GM18508 (cell line): ENCODE measurements around the gene ENTPD6.

Experiments
- ATAC-seq: cut with Tn5 transposase; IDR thresholded peaks from one replicate; pipeline ENCODE4 v1.9.1; 2021; ENCODE audit warnings: moderate number of reproducible peaks; ENCODE audit not compliant: insufficient read depth, unreplicated experiment

Gene ENTPD6

DNA sequence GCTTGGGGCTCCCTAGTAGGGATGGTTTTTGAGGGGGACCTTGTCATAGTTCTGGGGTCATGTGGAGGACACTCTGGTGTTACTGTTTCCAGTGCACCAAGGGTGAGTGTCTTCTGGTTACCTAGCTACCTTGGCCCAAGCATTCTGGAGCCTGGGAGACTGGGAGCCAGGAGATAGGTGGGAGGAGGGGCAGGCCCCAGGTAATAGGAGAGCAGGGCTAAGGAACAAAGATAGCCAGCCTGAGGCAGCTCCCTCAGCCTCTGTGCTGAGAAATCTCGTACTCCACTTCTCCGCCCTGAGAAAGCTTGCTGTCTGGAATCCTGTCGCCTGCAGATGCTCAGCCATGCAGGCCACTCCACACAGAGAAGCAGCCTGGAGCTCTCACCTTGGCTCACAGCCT, 8.3 kb upstream of the ENTPD6 start:
- ATAC-seq: no peak

DNA sequence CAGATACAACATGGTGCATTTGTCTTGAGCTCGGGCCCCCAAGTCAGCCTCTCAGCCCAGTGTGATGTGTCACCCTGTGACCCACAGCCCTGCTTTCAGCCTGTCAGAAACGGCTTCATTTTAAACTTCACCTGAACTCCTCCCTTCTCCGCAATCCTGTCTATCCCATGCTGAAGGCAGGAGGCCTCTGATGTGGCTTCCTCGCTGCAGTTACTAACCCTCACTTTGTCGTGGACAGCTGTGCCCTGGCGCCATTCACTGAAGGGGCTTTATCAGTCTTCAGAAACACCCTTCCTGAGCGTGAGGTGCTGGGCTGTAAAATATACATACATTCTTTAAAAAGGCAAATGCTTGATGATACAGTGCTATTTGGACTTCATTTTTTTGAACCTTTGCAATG, 7.9 kb upstream of the ENTPD6 start:
- ATAC-seq: no peak

DNA sequence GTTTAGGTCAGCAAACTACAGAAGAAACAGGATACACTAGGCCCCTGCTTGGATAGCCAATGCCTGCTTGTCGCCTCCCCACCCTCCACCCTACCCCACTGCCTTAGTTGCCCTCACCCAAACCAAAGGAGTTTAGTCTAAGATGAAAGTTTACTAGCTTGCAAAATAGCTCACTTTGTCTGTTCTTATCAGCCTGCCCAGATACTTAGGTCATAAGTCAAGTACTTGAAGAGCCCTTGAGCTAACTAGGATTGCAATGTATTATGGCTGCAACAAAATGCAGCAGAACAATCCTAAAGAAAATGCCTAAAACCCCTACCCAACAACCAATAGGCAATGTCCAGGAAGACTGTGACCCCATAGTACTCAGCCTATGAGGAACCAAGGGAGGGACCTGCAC, 7.3 kb upstream of the ENTPD6 start:
- no peak for ATAC-seq

DNA sequence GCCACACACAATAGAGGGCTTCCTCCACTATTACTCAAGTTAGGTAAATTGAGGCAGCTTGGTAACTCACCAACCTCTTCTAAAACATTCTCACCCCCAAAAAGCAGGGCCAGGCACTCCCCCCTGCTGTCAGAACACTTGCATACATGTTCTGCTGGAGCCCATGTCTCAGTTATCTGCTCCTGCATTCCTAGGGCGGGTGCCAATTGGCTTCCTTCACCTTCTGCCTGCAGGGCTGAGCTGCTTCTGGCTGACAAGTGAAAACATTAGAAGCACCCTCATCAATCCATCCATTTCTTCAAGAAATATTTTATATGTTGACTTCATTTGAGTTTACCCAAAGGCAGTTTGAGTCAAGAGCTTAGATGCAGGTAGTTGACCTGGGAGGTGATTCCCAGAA, 4.5 kb upstream of the ENTPD6 start:
- no peak for ATAC-seq

DNA sequence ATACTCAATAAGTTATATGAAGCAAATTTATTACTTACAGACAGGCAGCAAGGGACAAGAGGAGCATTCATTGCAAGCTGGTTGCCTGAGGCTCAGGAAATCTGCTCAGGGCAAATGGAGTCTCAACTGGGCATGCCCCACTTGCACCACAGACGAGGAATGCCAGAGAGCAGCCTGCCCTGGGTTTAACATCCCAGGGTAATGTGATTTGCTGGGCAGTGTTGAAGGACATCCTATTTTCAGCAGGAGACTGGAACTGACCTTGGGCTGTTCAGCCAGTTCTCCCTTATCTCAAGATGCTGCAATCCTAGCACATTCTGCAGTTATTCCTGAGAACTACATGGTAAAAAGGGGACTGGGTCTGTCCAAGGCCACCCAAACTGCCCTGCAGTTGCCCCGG, 3.8 kb upstream of the ENTPD6 start:
- ATAC-seq: no peak

DNA sequence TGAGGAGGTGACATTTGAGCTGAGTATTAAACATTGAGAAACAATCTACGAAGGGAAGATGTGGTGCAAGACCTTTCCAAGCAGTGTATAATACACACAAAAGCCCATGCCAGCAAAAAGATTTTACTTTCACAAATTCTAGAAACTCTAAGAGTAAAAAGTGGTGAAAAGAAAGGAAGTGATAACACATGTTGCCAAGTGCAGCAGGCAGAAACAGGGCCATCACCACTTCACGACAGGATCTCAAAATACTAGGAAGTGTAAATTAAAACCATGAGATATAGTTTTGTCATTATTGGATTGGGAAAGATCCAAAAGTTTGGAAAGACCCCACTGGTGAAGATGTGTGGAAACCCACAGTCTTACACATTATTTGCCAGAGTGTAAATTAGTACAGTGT, 1.7 kb upstream of the ENTPD6 start:
- ATAC-seq: no peak

DNA sequence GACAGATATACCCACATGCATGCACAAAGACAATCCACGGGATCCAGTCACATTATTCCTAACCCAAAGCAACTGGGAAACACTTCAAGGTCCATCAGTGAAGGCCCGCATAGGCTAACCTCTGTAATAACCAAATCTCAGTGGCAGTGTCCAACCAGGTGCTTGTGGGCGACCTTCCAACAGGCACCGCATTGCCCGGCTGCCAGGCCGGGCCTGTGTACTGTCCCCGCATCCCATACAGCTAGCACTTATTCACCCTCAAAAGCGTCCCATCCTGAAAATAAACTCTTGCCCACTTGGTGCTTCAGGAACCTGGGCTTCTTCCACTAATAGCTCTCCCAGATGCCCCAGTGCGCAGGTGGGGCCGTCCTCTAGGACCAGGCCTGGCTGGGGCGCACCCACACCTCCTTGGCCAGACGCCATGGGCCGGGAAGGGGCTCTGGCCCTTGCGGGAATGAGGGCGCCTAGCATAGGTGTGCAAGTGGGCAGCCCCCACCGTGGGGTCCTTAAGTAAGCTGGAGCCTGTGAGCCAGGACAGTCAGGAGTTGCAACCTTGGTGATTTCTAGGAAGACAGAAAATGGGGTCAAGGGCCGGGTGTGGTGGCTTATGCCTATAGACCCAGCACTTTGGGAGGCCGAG, 1.1 kb upstream of the ENTPD6 start:
- ATAC-seq: no peak

DNA sequence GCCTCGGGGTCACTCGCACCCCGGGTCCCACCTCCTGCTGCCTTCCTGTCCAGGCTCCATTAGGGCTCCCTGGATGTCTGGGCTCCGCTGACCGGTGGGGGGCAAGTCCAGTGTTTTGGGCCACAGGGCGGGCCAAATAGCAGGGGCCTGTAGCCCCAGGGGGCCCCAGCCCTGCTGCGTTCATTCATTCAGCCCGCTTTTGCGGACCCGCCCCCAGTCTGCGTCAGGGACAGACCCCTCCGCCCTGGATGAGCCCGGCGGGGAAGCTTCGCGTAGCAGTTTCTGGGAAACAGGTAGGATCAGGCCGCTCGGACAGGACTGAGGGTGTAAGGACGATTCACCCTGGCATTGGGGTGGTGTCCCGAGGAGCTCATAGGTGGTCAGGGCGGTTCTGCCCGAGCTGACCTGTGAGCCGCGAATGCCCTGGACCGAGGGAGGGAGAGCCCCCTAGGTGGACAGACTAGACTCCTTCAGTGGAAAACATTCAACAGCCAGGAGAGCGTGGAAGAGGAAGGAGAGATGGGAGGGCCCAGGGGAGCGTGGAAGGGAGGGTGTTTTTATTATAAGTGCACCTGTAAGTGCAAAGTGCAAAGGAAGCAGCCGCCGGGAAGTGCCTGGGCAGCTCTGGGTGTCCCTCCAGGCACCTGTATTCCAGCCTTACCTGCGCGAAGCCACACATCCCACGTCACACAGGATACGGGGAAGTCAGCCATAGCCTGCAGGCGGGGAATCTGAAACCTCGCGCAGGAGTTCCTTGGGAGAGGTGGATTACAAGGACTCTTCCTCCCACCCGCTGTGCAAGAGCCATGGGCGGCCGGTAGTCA, 662 bp downstream of the ENTPD6 start:
- ATAC-seq: peak; percentile 10

DNA sequence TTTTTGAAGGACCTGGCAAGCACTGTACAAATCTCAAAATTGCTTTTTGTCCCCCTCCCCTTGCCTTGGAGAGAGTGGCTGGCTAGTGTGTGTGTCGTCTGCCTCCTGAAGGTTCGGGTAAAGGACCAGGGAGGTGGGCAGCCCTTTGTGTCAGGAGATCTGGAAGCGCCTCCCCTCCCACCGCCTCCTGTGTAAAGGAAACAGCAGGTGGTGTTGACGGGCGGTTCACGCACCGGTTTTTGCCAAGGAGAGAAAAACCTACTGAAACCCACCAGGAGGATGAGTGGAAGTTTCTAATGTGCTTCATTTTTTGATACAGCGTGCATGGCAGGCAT, 1.2 kb downstream of the ENTPD6 start:
- no peak for ATAC-seq

DNA sequence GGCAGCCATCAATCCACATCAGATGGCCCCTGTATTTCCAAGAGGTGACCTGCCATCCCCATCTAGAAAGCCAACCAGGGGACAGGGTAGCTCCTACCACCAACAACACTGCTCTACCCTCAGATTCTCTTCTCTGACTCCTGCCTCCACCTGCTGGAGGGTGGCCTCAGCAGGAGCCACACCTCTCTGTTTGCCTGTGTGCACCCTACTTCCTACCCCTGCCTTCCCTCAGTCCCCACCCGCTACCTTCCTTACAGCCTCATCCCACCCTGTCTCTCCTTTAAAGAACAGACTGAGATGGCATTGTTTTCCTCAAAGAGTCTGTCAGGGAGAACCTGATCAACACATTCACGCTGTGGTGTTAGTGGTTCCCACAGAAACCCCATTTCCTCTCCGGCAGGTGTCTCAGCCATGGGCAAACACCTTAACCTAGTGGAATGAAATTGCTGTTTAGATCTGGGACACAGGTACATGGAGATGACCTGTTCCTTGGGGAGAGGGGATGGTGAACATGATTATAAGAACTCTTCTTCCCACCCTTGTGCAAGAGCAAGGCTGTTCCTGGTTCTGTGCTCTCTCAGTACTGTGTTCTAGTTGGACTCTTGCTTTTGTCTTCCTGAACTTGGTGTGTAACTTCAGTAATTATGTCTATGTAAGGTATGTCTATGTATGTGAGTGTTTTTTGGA, 1.8 kb downstream of the ENTPD6 start:
- no peak for ATAC-seq

DNA sequence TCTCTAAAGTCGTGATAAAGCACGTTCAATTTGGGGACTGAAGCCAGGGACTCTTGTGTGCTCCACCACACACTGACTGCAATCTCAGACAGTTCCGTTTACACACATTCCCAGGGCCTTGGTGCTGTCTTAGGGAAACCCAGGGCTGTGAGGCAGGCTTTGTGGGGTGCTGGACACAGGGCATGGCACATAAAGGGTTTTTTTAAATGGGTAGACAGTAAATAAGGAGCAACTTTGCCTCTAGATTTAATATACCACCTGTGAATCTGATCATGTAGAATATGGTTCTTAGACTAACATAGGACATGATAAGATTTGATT, 2.3 kb downstream of the ENTPD6 start:
- ATAC-seq: no peak

DNA sequence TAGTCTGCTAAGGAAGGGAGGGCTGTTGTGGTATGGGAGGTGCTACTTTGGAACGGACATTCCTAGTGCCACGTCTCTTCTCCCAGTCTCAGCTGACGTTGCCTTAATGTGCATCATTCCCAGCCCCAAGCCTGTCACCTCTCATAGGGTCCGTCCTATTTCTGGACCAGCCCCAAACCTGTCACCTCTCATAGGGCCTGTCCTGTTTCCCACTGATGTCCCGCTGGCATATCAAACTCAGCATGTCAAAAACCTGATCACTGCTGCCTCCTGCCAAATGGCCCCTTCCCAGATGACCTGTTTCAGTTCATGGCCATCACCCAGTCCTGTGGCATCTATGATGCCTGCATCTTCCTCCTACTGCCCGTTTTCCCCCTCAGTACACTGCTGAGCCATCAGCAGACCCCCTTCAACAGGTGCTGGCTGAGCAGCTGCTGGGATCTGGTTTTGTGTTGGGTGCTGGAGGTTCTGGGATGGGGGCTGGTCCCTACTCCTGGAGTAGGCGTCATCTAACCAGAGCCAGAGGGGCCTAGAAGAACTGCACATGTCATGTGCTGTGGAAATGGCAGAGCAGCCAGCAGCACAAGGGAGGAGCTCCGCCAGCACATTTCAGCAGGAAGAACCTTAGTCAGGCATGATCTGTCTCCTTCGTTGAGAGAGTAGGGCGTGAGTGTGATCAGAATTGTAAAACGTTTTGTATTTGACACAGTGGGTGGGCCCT, 3.3 kb downstream of the ENTPD6 start:
- ATAC-seq: no peak

DNA sequence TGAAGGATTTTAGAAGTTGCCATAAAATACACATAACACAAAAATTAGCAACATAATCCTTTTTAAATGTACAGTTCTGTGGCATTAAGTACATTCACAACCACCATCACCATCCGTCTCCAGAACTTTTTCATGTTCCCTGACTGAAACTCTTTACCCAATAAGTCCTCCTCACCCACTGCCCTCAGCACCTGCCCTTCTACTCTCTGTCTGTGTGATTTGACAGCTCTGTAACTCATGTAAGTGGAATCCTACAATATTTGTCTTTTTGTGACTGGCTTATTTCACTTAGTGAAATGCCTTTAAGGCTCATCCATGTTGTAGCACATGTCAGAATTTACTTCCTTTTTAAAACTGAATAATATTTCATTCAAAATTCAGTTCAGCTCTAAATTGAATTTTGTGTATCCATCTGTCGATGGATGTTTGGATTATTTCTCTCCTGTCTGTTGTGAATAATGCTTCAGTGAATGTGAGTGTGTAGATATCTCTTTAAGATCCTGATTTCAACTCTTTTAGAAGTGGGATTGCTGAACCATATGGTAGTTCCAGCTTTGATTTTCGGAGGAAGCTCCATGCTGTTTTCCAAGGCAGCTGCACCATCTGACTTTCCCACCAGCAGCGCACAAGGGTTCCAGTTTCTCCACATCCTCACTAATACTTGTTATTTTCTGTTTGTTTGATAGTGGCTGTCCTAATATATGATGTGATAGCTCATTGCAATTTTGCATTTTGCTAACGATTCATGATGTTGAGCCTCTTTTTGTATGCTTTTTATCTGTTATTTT, 4.2 kb downstream of the ENTPD6 start:
- ATAC-seq: no peak

DNA sequence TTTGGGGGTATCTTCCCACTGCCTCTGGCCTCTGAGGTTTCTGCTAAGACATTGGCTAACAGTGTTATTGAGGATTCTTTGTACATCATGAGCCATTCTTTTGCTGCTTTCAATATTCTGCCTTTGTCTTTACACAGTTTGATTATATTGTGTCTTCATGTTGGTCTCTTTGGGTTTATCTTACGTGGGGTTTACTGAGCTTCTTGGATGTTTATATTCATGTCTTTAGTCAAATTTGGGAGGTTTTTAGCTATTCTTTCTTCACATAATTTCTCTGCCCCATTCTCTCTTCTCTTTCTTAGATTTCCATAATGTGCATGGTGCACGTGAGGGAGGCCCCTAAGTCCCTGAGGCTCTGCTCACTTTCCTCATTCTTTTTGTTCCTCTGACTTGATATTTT, 7.6 kb downstream of the ENTPD6 start:
- no peak for ATAC-seq

DNA sequence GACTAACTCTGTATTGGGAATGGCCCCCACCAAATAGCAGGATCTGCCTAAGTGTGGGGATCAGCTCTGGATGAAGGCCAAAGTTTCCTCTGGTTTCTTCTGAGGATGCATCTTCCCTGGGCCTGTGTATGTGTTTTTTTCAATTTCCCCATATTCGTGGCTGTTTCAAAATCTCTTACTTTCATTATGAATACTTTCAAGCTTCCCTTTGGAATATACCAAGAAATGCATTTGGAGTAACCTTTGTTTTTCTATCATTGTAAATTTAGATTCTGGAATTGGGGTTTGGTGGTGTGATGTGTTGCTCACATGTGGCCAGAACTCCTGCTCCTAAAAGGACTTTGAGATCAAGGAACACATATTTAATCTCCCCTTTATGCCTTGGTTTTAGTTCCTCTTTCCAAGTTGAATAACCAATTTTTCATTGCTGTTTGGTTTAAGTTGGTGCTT, 8.4 kb downstream of the ENTPD6 start:
- no peak for ATAC-seq

DNA sequence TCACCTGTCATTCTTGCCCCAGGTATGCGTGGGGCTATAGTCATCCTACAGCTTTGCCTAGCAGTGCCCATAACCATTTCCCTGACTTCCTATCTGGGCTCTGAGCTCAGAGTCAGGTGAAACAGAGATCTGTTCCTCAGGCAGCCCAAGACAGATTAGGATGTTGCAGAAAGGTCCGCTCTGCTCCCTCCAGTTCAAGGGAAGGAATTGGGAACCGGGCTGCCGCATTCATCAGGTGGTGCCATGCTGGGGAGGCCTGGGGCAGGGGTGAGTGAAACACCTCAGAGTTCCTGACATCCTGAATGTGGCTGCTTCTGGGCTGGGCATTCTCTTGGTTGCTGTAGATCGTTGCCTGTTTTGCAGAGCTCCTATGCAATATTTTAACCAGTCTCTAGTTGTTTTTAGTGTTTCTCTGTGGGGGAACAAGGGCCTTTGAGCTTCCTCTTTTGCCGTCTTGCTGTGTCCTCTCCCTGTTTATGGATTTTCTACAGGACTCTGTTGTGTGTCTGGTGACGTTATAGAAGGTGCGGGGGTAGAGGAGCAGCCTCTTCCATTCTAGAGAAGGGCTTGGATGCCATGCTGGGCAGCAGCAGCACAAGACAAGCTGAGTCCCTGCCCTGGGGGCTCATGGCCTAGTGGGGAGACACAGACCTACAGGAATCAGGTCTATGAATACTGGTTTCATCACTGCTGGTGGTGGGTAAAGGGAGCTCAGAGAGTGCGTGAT, 9.2 kb downstream of the ENTPD6 start:
- ATAC-seq: no peak

DNA sequence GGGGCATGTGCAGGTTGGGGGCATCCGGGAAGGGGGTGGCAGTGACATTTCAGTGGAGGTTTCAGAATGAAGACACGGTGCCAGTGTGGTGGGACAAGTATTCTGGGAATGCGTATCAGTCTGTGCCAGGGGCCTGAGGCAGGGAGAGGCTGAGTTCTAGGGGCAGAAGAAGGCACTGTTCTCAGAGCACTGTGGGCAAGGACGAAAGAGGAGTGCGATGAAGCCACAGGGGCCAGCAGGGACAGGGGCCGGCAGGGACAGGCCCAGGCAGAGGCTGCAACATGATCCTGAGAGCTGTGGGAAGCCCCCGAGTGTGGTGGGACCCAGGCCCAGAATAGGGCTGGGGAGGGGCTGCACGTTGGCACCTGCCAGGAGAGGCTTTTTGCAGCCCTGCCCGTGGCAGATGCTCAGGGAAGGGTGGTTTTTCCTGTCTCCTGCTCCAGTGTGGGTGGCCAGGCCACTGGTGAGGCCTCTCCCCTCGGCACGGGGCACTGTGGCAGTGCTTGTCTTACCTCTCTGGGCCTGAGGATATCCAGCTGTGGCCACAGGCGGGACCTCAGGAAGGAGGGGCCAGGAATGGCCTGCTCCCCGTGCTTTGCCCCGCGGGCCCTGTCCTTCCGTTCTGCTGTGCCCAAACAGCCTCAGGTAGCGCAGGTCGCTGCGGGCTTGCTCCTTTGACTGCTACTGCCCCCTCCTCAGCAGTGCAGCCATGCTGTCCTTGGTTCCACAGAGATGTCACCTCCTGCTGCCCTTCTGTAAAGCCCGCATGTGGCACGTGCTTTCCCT, 10.0 kb downstream of the ENTPD6 start:
- no peak for ATAC-seq

DNA sequence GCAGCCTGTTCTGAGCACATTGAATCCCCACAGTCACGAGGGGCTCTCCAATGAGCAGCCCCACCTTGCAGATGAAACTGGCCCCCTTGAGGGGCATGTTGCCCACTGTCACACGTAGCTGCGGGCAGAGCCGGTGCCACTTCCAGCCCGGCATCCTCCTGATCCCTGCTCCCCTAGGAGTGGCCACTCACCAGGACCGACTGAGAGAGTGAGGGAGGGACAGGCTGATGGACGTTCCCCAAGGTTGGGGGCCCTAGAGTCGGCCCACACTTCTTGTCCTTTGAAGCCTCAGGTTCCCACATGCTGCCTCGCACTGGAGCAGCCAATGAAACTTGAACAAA, 10.5 kb downstream of the ENTPD6 start:
- no peak for ATAC-seq

DNA sequence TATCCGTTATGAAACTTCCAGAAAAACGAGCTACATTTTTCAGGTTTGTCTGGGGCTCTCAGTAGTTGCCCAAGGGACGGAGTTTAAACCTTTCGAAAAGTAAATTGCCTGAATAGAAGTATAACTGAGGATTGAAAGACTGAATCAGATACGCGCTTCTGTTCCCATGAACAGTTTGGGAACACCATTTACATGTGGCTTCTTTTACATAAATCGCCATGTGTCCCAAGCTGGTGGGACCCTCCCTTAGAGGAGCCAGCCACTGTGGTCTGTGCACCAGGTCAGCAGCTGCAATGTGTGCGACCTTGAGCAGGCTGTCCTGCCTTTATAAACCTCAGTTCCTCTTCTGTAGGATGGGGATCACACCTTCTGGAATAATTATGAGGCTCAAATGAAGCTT, 11.0 kb downstream of the ENTPD6 start:
- ATAC-seq: no peak
